AG08395 (cell line): ENCODE data around the gene DMRTA2.
"Not testable (repeated sequence)": the region's sequence is repeated elsewhere in the genome, so short reads cannot be mapped to it uniquely, and the experiment has no call there.

Source experiments
- DNase-seq: peaks from one replicate; pipeline ENCODE4 v3.0.0; 2012; ENCODE audit warnings: mixed read lengths, low spot score

DMRTA2 gene

GRCh38 chr1:50381551-50381950 lies 41.7 kb downstream of the DMRTA2 start:
- DNase-seq: not testable (repeated sequence)

GRCh38 chr1:50378770-50379169 lies 44.5 kb downstream of the DMRTA2 start:
- no peak for DNase-seq

- DNase-seq: no peak
Observed at GRCh38 chr1:50373532-50373931, 49.7 kb downstream of the DMRTA2 start.

- no peak for DNase-seq
Observed at GRCh38 chr1:50371749-50372148, 51.5 kb downstream of the DMRTA2 start.

GRCh38 chr1:50369830-50370229 lies 53.4 kb downstream of the DMRTA2 start:
- DNase-seq: no peak

- no peak for DNase-seq
Observed at GRCh38 chr1:50369008-50369634, 54.1 kb downstream of the DMRTA2 start.

GRCh38 chr1:50368179-50369007 lies 54.9 kb downstream of the DMRTA2 start:
- peak; percentile 56 for DNase-seq
